GM19099 (cell line): ENCODE results near the gene CORO2B.

Source experiments
- POLR2A ChIP-seq: IDR thresholded peaks from 3 replicates; pipeline ENCODE4 v1.6.1; 2011; ENCODE audit warnings: low read depth; ENCODE audit not compliant: insufficient read length; ENCODE audit errors: extremely low read depth

CORO2B gene

DNA sequence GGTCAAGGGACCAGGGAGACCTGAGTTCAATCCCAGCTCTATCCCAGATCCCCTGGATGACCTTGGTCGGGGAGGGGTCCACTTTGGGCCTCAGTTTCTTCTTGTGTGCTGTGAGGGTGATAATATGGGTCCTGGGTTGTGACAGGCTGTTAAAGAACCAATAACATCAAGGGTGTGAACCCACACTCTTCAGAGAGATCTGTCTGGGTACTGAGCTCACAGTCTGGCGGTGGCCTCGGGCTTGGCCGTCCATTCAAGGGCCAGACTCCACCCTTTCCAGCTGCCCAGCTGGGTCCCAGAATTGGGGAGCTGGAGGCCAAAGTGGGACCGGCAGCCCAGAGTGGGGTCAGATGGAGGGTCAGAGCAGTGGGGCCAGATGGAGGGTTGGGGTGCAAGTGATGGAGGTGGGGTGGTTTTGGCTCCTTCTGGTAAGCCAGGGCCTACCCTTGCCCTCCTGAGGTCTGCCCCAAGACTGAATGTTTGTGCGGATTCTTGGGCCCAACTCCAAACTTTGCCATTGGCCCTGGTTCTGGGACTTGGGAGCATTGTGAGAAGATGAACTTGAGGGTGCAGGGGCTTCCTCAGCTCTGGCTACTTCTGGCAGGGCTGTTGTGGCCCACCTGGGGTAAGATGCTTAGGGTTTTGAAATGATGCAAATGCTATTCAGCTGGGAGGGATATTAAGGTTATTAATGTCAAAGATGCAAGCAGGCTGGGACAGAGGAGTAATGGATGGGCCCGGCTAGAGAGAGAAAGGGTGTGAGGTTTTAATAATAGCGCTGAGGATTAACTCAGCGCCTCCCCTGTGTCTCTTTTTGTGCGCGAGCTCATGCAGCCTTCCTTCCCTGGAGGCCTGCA, 1.5 kb downstream of the CORO2B start:
- no peak for TF ChIP-seq POLR2A

- no peak for TF ChIP-seq POLR2A
These were observed 2.0 kb downstream of the CORO2B start for GRCh38 chr15:68580883-68581155.

DNA sequence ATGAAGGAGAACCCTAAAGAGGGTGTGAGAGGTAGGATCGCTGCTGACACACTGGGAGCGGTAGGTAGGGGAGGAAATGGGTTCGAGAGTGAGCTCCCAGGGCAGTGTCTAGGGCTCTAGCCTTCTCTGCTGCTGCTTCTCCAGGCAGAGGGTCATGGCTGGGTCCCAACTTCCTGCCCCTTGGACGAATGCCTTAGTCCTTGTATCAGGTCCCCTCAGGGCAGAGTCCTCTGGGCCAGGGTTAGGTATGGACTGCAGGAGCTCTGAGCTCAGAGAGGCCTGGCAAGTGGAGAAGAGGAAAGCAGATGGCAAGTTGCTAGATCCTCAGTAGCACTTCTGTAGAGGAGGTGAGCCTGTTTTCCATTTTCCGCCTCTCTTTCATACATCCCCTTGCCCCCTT, 2.9 kb downstream of the CORO2B start:
- TF ChIP-seq POLR2A = no peak

GRCh38 chr15:68582236-68582635, 3.4 kb downstream of the CORO2B start:
- no peak for TF ChIP-seq POLR2A

DNA sequence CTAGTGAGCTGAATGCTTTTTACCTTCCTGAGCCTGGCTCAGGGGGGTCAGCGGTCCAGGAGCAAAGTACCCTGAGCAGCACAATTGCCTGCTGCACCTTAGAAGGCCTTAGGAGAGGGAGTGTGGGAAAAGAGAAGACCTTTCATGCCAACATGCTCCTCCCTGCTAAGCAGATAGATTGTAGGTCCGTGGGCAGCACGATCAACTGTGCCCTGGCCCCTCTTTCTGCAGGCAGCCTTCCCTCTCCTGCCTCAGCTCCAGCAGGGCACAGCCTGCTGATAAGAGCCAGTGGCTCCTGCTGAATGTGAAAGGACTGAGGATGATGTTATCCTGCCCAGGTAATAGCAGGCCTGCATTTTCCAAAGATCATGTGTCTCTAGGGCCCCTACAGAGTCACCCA, 4.1 kb downstream of the CORO2B start:
- no peak for TF ChIP-seq POLR2A

DNA sequence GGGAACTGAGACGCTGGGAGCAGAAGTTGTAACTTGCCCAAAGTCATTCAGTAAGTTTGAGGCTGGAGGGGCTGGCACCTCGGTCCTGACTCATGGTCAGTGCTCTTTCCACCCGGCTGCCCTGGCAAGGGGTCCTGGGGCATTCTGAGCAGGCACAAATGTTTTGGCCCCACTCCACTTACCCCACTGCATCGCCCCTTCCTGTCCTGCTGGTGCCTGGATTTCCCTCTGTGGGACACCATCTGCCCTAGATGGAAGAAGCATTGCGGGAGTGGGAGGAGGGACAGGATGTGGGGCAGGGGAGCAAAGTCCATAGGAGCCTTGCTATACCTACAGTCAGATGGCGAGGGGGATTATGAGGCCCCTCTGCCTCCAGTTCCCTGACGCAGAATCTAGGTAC, 4.5 kb downstream of the CORO2B start:
- TF ChIP-seq POLR2A = no peak

DNA sequence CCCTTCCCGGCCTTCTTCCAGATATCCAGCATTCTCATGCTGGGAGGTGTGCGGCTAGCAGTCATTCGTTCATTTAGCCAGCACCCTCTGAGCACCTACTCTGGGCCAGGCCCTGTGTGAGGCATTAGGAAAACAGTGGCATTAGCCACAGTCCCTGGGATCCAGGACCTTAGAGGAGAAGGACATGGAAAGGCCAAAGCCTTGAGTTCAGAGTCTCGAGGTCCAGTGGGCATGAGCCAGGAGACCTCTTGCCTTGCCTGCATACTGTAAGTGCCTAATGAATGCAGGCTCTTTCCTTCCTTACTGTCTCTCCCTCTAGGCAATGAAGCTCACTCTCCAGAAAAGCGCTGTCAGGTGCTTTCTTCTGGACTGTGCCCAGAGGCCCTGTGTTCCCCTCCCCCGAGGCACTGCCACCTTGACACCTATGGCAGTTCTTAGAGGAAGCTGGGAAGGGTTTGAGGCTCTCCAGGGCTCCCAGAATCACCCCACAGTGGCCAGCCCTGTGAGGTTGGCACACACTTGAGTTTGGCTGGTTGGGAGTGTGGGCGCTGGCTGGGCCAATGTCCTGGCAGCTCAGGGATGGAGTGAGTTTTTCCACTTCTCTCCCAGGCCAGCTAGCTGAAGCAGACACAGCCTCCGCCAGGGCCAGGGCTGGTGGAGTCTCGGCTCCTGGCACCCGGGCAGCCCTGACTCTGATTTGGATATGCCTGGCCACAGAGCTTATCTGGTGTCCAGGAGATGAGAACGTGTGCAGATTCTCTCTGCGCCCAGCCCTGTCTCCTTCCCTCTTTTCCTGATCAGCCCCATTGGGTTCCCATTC, 5.4 kb downstream of the CORO2B start:
- no peak for TF ChIP-seq POLR2A

DNA sequence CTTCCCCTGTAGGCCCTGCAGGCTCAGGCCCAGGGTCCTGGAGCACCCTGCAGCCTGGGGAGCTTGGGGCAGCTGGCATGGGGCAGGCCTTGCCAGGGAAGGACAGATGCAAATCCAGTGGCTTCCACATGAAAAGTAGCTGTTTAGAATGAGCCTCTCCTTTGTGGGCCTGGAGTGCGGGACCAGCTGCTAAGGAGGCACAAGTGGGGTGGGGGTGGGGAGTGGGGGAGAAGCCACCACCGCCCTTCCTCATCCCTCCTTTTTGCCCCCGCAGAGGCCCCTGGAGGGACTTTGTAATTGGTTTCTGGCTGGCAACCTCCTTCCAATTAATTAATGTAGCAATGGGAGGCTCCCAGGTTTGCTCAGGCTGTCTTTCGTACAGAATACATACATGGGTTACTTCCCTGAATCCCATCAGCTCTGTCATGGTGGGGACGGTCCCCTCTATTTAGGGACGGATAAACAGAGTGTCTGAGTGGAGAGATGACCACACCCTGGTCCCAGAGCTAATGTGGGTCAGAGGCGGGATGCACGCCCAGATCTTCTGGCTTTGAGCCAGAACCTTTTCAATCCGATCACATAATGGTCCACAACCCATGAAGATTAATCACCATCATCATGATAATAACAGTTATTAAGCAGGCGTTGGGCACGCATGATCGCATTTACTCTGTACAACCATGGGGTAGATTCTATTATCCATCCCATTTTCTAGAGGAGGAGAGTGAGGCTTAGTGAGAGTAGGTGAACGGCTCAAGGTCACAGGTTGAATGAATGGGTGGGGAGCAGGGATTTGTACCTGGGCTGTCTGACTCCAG, 6.2 kb downstream of the CORO2B start:
- no peak for TF ChIP-seq POLR2A

GRCh38 chr15:68585574-68586273, 6.9 kb downstream of the CORO2B start:
- TF ChIP-seq POLR2A = no peak

DNA sequence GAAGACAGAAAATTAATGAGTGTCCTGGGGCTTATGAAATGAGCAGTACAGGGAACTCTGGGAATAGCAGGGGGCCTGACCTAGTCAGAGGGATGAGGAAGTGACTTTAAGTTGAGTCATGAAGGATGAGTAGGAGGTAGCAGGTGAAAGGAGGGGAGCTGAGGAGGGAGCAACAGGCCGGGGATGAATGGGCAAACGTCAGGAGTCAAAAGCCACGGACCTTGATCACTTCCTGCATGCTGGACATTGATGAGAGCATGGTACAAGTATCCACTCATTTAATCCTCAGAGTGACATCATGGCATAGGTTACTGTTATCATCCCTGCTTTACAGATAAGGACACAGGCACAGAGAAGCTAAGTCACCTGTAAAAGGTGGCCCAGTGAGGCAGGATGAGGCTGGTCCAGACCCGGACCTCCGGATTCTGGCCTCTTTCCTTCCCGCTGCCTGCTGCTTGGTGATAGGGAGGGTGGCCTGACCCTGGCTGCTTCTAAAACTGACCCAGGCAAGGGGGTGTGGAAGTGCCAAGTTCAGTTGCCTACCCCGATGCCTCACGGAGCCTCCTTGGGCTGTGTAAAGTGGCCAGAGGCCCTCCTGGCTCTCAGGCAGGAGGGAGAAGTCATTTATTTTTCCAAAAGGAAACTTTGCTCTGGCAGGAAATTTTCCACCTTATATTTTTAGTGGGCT, 7.6 kb downstream of the CORO2B start:
- no peak for TF ChIP-seq POLR2A

DNA sequence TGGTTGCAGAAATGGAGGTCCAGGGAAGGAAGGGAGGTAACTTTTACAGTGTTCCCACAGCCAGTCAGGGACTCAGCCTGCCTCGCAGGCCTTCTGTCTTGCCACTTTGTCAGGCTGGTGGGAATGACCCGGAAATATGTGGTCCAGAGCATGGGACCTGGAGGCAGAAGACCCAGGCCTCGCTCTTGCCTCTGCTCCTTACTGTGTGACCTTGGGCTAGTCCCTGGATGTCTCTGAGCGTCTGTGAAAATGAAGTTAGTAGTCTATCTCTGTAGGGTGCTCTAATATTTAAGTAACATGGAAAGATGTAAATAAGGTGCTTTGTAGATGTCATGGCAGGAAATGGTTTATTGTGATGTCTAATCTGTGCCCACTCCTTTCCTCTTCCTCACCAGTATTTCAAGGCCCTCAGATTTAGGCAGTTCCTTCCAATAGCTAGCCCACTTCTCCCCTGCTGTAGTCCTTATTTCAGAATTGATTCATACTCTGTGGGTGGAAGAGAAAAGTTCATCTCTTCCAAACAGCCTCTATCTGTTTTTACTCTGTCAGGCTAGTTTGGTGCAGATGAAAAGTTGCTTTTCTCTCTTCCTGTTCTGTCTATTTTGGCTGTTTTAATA, 9.1 kb downstream of the CORO2B start:
- no peak for TF ChIP-seq POLR2A

DNA sequence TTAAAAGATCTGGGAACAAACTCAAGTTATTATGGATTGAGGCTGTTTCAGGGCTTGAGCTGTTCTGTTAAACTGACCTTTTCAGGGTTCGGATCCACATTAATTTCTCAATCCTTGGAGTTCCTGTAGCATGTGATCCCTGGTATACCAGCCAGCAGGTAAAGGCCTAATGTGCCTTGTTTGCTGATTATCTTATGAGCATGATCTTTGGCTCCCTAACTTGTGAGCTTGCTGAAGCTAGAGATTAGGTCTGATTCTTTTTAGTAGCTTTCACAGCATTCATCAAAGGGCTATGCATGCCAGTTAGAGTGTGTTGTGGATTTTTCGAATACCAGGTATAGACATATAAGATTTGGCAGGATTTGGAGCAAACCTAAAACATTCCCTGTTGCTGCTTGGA, 10.3 kb downstream of the CORO2B start:
- TF ChIP-seq POLR2A = no peak

- no peak for TF ChIP-seq POLR2A
These were observed 11.3 kb downstream of the CORO2B start for GRCh38 chr15:68589783-68590710.
